AG04450 (cell line): ENCODE measurements around the gene TMEM138. TPM values are rescaled to one million over a fixed set of nuclear protein-coding genes. Genes with fewer than 3 reads are reported as not detected.

ENCODE experiments used
- CTCF ChIA-PET: fragments of 300-600, 350-600 bp; formaldehyde crosslinking; extraction: SDS; loops from one replicate; lab custom pipeline; 2022; ENCODE audit warnings: antibody characterized with exemption, inconsistent platforms; lab: Charles Lee
- POLR2A ChIA-PET: fragments of 350-600 bp; formaldehyde crosslinking; extraction: SDS; loops from one replicate; lab custom pipeline; 2021; ENCODE audit warnings: antibody characterized with exemption, inconsistent platforms; lab: Yijun Ruan, JAX
- DNase-seq: peaks from one replicate; pipeline ENCODE4 v3.0.0-alpha.2; 2011; ENCODE audit warnings: low read depth, low spot score
- H3K27ac ChIP-seq: one replicate; pipeline ENCODE4 v1.5.1; 2012; ENCODE audit warnings: low read depth, low read length, control low read depth
- H3K27me3 ChIP-seq: one replicate; pipeline ENCODE4 v1.6.0; 2012; ENCODE audit warnings: low read length; ENCODE audit not compliant: control insufficient read depth, insufficient read depth
- H3K4me3 ChIP-seq: 2 replicates; pipeline ENCODE4 v1.5.1; 2011; ENCODE audit warnings: mild to moderate bottlenecking, low read depth, low read length, control low read depth
- H3K9me3 ChIP-seq: 2 replicates; pipeline ENCODE4 v1.5.1; 2012; ENCODE audit warnings: low read length; ENCODE audit not compliant: control insufficient read depth, insufficient read depth
- CTCF ChIP-seq: IDR thresholded peaks from 2 replicates; pipeline ENCODE4 v1.5.1; 2011; ENCODE audit warnings: low read depth, low read length, control low read depth, inconsistent platforms
- polyA minus RNA-seq: library from RNA; depleted of rRNA, polyadenylated mRNA; stranded (reverse); fragments of >200 nt; gene quantifications from 2 replicates; pipeline ENCODE4 v1.2.3, GENCODE V29; 2011; rRNA and poly(A)+ RNA removed
- polyA plus RNA-seq: library from polyadenylated mRNA; depleted of rRNA; stranded (reverse); fragments of >200 nt; gene quantifications from 2 replicates; pipeline ENCODE4 v1.2.3, GENCODE V29; 2011; rRNA removed

TMEM138 gene
- polyA plus RNA-seq (71.7 and 79.2 TPM in 2 replicates), polyA minus RNA-seq (29.8 and 40.9 TPM in 2 replicates)

GRCh38 chr11:61361741-61362541, at the start of gene TMEM138, which contains the start of gene CYB561A3:
Gene TMEM138 (plus strand): TSS chr11:61362374. CDS start chr11:61364391, 2,017 bp downstream.
Gene CYB561A3 (minus strand): TSS chr11:61361882. CDS start chr11:61356713, 5,169 bp downstream.
- Histone ChIP-seq H3K27ac (peak within 1 kb of the TSS; percentile 100), H3K4me3 (peak within 1 kb of the TSS; percentile 74), H3K27me3 (no peaks in the 10 kb centered on the region), H3K9me3 (no peaks in the 10 kb centered on the region; the same call in 1 of the 2 replicates)
- ChIA-PET CTCF (interaction anchor here (0.8 to 3.5 kb wide), 6 partner anchors 24 to 85 kb away, joined by 3 to 39 read pairs (median 4); no protein-coding TSS in a partner anchor), POLR2A (interaction anchor here (0.6 to 3.1 kb wide), 18 partner anchors 8 to 448 kb away, joined by 3 to 32 read pairs (median 5); partner anchors contain the start of genes CPSF7, DDB1, SDHAF2 and TKFC)
- DNase-seq, result peak; percentile 81
- no peak for TF ChIP-seq CTCF

- CTCF ChIA-PET, result interaction anchor here (1.7 kb wide), 1 partner anchor 21 kb away, joined by 7 read pairs; no protein-coding TSS in a partner anchor
- TF ChIP-seq CTCF, result no peak
- DNase-seq, result no peak
- Histone ChIP-seq H3K9me3 (no peaks in the 10 kb centered on the region), H3K27ac (no peak overlapping the region), H3K27me3 (no peaks in the 10 kb centered on the region), H3K4me3 (no peak overlapping the region)
- POLR2A ChIA-PET, result no interaction called here
Measured at GRCh38 chr11:61315260-61315659, 46.9 kb upstream of the TMEM138 start.

GRCh38 chr11:61325649-61326414, 36.3 kb upstream of the TMEM138 start:
- TF ChIP-seq CTCF, result no peak
- POLR2A ChIA-PET, result no interaction called here
- no peaks in the 10 kb centered on the region for H3K27me3 ChIP-seq
- no peak for DNase-seq
- H3K4me3 ChIP-seq, result no peak overlapping the region
- CTCF ChIA-PET, result interaction anchor here (0.6 to 0.8 kb wide), 3 partner anchors 11 to 120 kb away, joined by 3 to 4 read pairs (median 4); no protein-coding TSS in a partner anchor
- H3K27ac ChIP-seq, result peak overlapping the region; percentile 21
- no peaks in the 10 kb centered on the region for H3K9me3 ChIP-seq

GRCh38 chr11:61327669-61328071, 34.5 kb upstream of the TMEM138 start:
- DNase-seq, result no peak
- Histone ChIP-seq H3K9me3 (no peaks in the 10 kb centered on the region; the same call in 1 of the 2 replicates), H3K4me3 (no peak overlapping the region), H3K27ac (no peak overlapping the region), H3K27me3 (no peaks in the 10 kb centered on the region)
- ChIA-PET CTCF (interaction anchor here (0.9 to 2.7 kb wide), 5 partner anchors 9 to 119 kb away, joined by 3 to 21 read pairs (median 5); no protein-coding TSS in a partner anchor), POLR2A (interaction anchor here (0.9 to 1.2 kb wide), 2 partner anchors 22 to 34 kb away, joined by 5 read pairs; partner anchors contain the start of genes CYB561A3 and TMEM138)
- no peak for TF ChIP-seq CTCF
